NCI-H128 (cell line): ENCODE data around the gene UBE2L3.
"Not testable (repeated sequence)": the region's sequence is repeated elsewhere in the genome, so short reads cannot be mapped to it uniquely, and the experiment has no call there.

Source experiments
- DNase-seq: peaks from one replicate; lab custom pipeline; 2025; ENCODE audit not compliant: unreplicated experiment; lab: John Stamatoyannopoulos, UW

UBE2L3 gene

GRCh38 chr22:21599053-21599893, 31.8 kb downstream of the UBE2L3 start:
- DNase-seq = no peak

GRCh38 chr22:21602579-21602978, 35.1 kb downstream of the UBE2L3 start:
- DNase-seq = no peak

- no peak for DNase-seq
Measured at GRCh38 chr22:21603973-21604372, 36.5 kb downstream of the UBE2L3 start.

DNA sequence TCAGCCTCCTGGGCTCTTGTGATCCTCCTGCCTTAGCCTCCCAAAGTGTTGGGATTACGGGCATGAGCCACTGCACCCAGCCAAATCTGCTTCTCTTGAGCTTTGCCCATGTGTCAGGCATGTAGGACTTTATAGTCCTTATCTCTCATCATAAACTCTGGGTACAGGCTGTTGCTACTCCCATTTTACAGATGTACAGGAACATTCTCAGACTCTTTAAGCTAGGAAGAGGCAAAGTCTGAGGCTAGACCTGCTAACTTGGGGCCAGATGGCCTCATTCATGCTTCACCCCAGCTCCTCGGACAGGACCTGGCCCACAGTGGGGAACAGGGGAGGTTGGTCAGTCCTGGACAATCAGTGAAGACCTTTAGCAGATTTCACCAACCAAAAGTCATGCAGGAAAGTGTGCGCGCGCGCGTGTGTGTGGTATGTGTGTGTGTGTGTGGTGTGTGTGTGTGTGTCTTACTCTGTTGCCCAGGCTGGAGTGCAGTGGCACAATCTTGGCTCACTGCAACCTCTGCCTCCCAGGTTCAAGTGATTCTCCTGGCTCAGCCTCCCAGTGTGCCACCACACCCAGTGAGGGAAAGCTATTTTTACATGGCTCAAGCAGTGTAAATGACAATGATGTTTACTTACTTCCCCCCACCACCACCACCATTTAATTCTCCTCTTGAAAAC, 38.5 kb downstream of the UBE2L3 start:
- no peak for DNase-seq

GRCh38 chr22:21606775-21607174, 39.3 kb downstream of the UBE2L3 start:
- DNase-seq = no peak

DNA sequence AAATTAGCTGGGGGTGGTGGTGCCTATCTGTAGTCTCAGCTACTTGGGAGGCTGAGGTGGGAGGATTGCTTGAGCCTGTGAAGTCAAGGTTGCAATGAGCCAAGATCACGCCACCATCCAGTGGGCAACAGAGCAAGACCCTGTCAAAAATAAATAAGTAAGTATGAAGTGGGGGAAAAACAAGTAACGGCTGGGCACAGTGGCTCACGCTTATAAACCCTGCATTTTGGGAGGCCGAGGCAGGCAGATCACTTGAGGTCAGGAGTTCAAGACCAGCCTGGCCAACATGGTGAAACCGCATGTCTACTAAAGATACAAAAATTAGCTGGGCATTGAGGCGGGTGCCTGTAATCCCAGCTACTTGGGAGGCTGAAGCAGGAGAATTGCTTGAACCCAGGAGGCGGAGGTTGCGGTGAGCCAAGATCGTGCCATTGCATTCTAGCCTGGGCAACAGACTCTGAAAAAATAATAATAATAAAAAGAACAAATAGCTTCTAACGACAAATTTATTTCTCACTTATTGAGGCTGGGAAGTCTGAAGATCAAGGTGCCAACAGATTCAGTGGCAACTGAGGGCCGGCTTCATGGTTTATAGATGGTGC, 42.1 kb downstream of the UBE2L3 start:
- DNase-seq = not testable (repeated sequence)

DNA sequence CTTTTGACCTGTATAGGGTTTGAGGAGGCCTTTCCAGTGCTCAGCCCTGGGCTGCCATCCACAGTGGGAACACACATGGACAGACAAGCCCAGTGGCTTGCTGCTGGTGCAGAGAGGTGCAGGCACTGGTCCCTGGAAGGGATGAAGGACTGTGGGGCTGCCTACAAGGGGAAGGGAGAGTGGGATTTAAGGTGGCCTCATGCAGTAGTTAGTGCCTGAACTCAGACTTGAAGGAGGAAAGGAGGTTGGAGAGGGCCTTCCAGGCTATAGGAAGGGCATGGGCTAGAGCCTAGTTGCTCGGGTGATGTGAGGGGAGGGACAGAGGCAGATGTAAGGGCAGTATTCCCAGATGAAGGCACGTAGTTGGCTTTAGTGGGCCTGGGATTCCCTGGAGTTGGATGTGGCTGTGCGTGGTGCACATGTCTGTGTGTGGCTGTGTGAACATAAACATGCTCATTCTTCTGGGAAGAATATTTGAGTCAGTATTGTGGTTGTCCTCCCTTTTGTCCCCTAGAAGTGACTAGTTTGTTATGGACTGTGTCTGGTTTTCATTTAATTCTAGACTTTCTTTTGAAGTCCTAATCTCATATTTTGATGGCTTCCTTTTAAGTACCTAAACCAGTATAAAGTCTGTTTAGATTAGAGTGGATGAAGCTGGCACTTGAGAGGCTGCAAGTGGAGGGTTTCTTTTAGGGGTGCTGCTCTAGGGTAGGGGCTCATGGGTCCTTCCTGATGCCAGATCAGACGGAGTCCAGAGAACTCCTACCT, 43.9 kb downstream of the UBE2L3 start:
- DNase-seq = no peak

GRCh38 chr22:21612858-21613257, 45.3 kb downstream of the UBE2L3 start:
- DNase-seq = no peak

GRCh38 chr22:21613553-21614233, 46.2 kb downstream of the UBE2L3 start:
- no peak for DNase-seq

- DNase-seq = no peak
Measured at GRCh38 chr22:21615731-21616130, 48.2 kb downstream of the UBE2L3 start.

- not testable (repeated sequence) for DNase-seq
Measured at GRCh38 chr22:21617337-21617736, 49.8 kb downstream of the UBE2L3 start.

GRCh38 chr22:21621025-21621424, 53.5 kb downstream of the UBE2L3 start:
- DNase-seq = no peak

- DNase-seq = no peak
Measured at GRCh38 chr22:21622011-21622918, 54.8 kb downstream of the UBE2L3 start.

- DNase-seq = no peak
Measured at GRCh38 chr22:21622919-21623647, 55.6 kb downstream of the UBE2L3 start.

- no peak for DNase-seq
Measured at GRCh38 chr22:21623648-21623970, 56.1 kb downstream of the UBE2L3 start.

DNA sequence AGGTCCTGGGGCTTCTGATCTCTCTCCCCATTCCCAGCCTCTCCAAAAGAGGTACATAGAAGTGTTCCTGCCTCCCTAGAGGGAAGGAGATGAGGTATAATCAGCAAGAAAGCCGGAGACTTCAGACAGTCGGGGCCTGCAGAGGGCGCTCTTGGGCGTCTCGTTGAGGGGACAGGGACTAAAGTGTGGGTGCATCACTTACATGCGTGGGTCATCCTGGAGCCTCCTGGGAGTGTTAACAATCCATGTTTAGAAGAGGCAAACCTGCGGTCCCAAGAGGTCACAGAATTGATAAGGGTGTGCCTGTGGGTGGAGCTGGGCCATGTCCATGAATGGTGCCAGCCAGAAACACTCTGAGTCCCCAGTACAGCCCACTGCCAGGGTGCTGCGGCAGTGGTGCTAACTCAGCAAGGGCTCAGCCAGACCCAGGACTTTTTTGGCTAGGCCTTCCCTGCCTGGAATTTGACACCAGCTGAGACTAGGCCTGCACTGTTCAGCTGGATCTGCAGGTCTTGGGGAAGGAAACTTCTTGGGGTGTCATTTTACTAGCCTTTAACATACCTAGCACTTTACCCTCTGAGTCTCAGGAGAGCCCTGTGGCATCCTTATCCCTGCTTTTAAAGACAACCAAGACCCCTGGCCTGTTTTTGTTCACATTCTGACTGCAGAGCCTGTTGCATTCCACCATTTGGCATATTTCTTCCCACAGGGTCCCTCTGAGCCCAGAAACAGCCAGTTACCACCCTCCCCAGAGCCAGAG, 56.8 kb downstream of the UBE2L3 start:
- no peak for DNase-seq

GRCh38 chr22:21624880-21625791, 57.6 kb downstream of the UBE2L3 start:
- no peak for DNase-seq
